ENCODE results near the gene RAB26.
"Not testable (repeated sequence)": the region's sequence is repeated elsewhere in the genome, so short reads cannot be mapped to it uniquely, and the experiment has no call there.

The RAB26 gene

DNA sequence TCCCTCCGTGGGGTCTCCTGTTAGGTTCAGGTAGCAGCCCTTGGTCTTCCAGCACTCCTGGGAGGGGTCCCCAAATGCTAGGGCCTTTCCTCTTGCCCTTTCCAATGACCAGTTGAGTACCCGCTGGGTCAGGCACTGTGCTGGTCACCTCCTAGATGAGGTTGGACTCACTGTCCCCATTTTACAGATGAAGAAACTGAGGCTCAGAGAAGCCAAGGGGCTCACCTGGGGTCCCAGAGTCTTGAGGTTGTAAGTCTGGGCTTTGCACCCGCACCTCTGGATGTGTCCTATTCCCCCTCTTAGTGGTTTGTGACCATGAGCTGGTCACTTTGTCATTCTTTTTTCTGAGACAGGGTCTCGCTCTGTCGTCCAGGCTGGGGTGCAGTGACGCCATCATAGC lies 49.3 kb downstream of the RAB26 start:
- no peaks in the 10 kb centered on the region for H3K36me3 ChIP-seq (ENCODE audit: insufficient read depth, low read length)
- no peak overlapping the region for H3K9ac ChIP-seq (ENCODE audit: insufficient read length)
- no peak for DNase-seq (ENCODE audit: low read depth, low spot score)
- no peak for TF ChIP-seq FOXP2 (optimal IDR thresholded peaks at IDR 0.05; ENCODE audit: control extremely low read depth, extremely low read length, insufficient read depth)
- TF ChIP-seq POLR2AphosphoS5 (IDR thresholded peaks at IDR 0.05; ENCODE audit: borderline replicate concordance, low read depth, low read length), result no peak
- TF ChIP-seq EZH2 (IDR thresholded peaks at IDR 0.05), result no peak
- H3K9me3 ChIP-seq (ENCODE audit: low read depth, low read length), result no peaks in the 10 kb centered on the region
- no peak overlapping the region for H3K27ac ChIP-seq
- H3K4me3 ChIP-seq, result no peak overlapping the region

DNA sequence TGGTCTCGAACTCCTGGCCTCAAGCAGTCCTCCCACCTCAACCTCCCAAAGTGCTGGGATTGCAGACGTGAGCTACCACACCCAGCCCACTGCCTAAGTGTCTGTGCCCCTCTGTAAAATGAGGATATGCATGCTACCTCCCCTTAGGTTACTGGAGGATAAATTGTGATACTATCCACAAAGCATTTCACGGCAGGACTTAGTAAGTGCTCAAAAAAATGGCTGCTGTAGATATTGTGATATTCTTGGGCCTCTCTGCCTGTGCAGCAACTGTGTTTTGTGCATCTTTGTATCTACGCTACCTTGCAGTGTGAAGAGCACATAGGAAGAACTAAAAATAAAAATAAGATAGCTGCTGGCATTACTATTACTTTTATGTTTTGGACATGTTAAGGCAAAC lies 49.9 kb downstream of the RAB26 start:
- Histone ChIP-seq H3K9ac (ENCODE audit: insufficient read length) (no peak overlapping the region), H3K36me3 (ENCODE audit: insufficient read depth, low read length) (no peaks in the 10 kb centered on the region), H3K9me3 (ENCODE audit: low read depth, low read length) (no peaks in the 10 kb centered on the region), H3K4me3 (no peak overlapping the region), H3K27ac (no peak overlapping the region)
- TF ChIP-seq FOXP2 (optimal IDR thresholded peaks at IDR 0.05; ENCODE audit: control extremely low read depth, extremely low read length, insufficient read depth) (no peak), EZH2 (IDR thresholded peaks at IDR 0.05) (no peak), POLR2AphosphoS5 (IDR thresholded peaks at IDR 0.05; ENCODE audit: borderline replicate concordance, low read depth, low read length) (no peak)
- no peak for DNase-seq (ENCODE audit: low read depth, low spot score)

GRCh38 chr16:2199095-2199494 lies 50.7 kb downstream of the RAB26 start:
- H3K36me3 ChIP-seq (ENCODE audit: insufficient read depth, low read length), result no peaks in the 10 kb centered on the region
- H3K9me3 ChIP-seq (ENCODE audit: low read depth, low read length), result no peaks in the 10 kb centered on the region
- no peak overlapping the region for H3K9ac ChIP-seq (ENCODE audit: insufficient read length)
- no peak for DNase-seq (ENCODE audit: low read depth, low spot score)
- TF ChIP-seq FOXP2 (optimal IDR thresholded peaks at IDR 0.05; ENCODE audit: control extremely low read depth, extremely low read length, insufficient read depth) (no peak), POLR2AphosphoS5 (IDR thresholded peaks at IDR 0.05; ENCODE audit: borderline replicate concordance, low read depth, low read length) (no peak), EZH2 (IDR thresholded peaks at IDR 0.05) (no peak)
- no peak overlapping the region for H3K27ac ChIP-seq
- no peak overlapping the region for H3K4me3 ChIP-seq

DNA sequence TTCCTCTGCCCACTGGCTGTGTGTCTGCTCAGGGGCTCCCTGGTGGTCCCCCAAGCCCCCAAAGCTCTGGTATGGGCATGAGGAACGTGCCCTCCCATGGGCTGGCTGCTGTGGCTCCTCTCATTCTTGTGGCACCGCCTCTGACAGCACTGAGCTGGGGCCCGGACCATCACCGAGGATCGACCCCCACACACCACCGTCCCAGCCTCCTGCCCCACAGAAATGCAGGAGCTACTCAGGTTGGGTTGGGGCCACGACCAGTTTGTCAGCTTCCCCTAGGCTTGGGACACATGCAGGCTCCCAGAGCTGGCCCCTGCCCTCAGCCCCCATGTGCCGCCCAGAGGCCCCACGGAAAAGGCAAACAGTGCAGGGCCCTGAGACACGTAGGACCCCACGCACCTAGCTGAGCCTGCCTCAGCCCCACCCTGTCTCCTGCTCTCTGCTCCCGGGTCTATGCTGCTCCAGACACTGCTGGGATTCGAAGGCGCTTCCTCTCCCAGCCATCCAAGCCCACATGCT lies 51.3 kb downstream of the RAB26 start:
- Histone ChIP-seq H3K27ac (no peak overlapping the region), H3K36me3 (ENCODE audit: insufficient read depth, low read length) (no peaks in the 10 kb centered on the region), H3K9ac (ENCODE audit: insufficient read length) (no peak overlapping the region), H3K4me3 (no peak overlapping the region), H3K9me3 (ENCODE audit: low read depth, low read length) (no peaks in the 10 kb centered on the region)
- no peak for DNase-seq (ENCODE audit: low read depth, low spot score)
- TF ChIP-seq POLR2AphosphoS5 (IDR thresholded peaks at IDR 0.05; ENCODE audit: borderline replicate concordance, low read depth, low read length) (no peak), EZH2 (IDR thresholded peaks at IDR 0.05) (no peak), FOXP2 (optimal IDR thresholded peaks at IDR 0.05; ENCODE audit: control extremely low read depth, extremely low read length, insufficient read depth) (no peak)

- no peak for DNase-seq (ENCODE audit: low read depth, low spot score)
- no peak for TF ChIP-seq EZH2 (IDR thresholded peaks at IDR 0.05)
- no peak for TF ChIP-seq FOXP2 (optimal IDR thresholded peaks at IDR 0.05; ENCODE audit: control extremely low read depth, extremely low read length, insufficient read depth)
- TF ChIP-seq POLR2AphosphoS5 (IDR thresholded peaks at IDR 0.05; ENCODE audit: borderline replicate concordance, low read depth, low read length), result no peak
These were observed 51.9 kb downstream of the RAB26 start for GRCh38 chr16:2200313-2200712.

DNA sequence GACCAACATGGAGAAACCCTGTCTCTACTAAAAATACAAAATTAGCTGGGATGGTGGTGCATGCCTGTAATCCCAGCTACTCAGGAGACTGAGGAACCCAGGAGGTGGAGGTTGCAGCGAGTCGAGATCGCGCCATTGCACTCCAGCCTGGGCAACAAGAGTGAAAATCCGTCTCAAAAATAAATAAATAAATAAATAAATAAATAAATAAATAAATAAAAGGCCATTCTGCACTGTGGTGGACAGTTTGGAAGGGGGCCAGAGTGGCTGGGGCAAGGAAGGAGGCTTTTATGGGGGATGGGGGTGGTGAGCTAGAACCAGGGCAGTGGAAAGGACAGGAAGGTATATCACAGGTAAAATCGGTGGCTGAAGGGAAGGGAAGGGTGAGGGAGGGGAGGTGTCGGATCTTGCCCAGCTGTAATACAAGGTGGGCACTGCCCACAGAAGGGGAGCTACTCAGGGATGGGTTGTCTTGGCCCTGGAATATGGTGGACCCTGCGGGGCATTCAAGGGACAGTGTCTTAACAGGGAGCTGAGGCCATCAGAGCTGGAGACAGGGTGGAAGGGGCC lies 54.8 kb downstream of the RAB26 start:
- not testable (repeated sequence) for DNase-seq (ENCODE audit: low read depth, low spot score); H3K4me3 ChIP-seq; H3K9ac ChIP-seq (ENCODE audit: insufficient read length); H3K27ac ChIP-seq; H3K9me3 ChIP-seq (ENCODE audit: low read depth, low read length)
- peaks cover 15% of the 10 kb centered on the region; the same call in 1 of the 2 replicates for H3K36me3 ChIP-seq (ENCODE audit: insufficient read depth, low read length)

More at GRCh38 chr16:2200313-2200712, 51.9 kb downstream of the RAB26 start:
- no peak overlapping the region for H3K27ac ChIP-seq
- no peak overlapping the region for H3K9ac ChIP-seq (ENCODE audit: insufficient read length)
- no peaks in the 10 kb centered on the region for H3K36me3 ChIP-seq (ENCODE audit: insufficient read depth, low read length)
- H3K9me3 ChIP-seq (ENCODE audit: low read depth, low read length), result no peaks in the 10 kb centered on the region
- H3K4me3 ChIP-seq, result no peak overlapping the region
